ENCODE measurements around the gene ACP1.

Gene ACP1

DNA sequence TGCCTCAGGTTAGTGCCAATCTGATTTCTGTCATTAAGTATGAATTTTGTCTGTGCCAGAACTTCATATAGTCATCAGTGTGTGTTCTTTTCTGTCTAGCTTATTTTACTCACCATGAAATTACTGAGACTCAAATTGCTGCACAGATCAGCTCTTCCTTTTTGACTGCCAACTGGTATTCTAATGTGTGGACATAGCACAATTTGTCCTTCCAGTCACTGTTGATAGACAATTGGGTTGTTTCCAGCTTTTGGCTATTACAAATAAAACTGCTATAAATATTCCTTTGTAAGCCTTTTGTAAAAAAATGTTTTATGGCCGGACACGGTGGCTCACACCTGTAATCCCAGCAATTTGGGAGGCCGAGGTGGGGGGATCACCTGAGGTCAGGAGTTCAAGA lies 8.7 kb upstream of the ACP1 start:
- no peak for DNase-seq

GRCh38 chr2:257429-257828 lies 7.3 kb upstream of the ACP1 start:
- no peak for DNase-seq

DNA sequence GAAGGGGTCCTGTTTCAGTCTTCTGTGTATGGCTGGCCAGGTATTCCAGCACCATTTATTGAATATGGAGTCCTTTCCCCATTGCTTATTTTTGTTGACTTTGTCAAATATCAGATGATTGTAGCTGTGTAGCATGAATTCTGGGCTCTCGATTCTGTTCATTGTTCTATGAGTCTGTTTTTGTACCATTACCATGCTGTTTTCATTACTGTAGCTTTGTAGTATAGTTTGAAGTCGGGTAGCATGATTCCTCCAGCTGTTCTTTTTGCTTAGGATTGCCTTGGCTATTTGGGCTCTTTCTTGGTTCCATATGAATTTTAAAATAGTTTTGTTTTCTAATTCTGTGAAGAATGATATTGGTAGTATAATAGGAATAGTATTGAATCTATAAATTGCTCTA lies 6.9 kb upstream of the ACP1 start:
- no peak for DNase-seq

DNA sequence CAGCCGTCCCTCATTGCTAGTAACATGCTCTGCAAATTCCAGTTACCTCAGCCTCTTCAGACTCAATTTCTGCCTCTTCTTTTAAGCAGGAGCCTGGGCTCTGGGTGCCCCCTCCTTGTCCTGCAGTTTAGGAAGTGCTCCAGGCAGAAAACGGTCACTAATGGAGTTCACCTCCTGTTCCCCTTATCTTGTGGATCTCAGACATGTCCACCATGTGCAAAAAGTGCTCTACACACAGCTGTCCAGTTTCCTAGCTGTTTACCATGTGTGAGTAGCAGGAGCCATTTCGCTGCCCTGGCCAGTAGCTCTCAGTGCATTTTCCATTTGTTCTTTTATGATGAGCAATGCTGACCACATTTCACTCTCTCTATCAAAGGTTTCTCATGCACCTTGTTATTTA lies 5.8 kb upstream of the ACP1 start:
- no peak for DNase-seq

- DNase-seq = no peak
Observed at GRCh38 chr2:259789-260331, 4.9 kb upstream of the ACP1 start.

DNA sequence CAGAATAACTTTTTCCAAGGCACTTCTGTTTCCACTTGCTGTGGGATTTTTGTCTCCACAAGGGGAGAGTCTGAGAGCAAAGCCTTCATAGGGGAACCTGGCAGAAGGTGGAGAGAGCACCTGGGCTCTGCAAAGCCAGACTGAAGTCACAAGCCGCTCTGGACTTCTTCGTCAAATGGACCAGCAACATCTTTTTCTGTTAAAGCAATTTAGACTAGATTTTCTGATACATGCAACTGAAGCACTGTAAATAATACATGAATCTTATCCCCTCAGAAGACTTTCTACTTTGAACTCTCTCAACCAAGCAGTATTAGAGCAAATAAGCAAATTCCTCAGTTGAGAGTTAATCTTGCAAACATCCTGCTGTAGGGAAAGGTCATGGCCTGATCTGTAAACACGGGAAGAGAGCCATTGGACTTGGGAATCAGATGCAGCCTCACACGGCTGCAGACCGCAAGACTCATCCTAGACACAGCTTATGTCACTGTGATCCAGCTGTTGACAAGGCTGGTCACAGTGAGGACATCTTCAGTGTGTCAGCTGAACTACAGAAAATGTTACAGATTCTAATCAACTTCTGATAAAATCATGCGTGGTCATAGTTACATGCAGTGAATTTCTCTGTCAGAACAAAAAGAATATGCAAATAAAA lies 4.1 kb upstream of the ACP1 start:
- DNase-seq = no peak

DNA sequence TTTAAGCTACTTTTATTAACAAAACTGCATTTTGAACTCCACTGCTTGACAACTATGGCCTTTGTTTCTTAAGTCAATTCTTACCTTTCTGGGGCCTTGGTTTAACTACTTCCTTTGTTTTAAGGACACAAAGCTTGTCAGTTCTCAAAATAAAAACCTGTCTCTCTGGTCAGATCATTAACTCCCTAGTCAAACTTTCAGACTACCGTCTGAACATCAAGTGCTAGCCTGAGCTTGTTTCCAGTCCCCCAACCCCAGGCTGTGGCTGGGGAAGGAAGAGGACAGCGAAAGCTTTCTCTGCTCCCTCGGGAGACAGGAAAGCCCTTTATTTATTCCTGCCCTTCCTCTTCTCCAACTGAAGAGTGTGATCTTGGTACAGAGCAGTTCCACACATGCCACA lies 2.6 kb upstream of the ACP1 start:
- no peak for DNase-seq

DNA sequence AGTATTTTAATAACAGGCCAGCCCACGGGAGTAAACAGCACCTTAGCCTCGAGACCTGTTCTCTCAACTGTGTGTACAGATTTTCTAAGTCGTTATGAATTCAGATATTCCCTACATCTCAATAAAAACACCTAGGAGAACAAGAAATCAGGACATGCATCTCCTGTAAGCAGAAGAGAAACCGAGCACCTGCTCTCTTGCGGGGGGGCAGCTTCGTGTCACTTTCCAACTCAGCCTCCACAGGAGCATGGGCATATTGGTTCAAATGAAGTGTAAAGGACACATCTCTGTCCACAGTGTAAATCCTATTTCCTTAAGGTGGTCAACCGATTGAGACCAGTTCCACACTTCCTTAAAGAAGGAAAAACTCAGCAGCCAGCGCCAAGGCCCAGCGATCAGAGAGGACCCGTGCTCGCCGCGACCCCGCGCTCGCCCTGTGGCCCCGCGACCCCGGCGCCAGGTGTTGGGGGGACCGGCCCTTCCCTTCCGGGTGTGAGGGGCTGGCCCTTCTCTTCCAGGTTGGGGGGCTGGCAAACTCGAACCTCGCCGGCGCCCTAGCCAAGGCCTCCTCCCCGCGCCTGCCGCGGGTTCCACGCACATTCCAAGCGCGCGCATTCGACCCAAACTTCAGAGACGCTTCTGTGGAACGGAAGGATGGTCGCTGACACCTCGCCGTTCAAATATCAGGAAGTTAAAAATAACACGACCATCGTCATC lies 1.6 kb upstream of the ACP1 start:
- DNase-seq = no peak

DNA sequence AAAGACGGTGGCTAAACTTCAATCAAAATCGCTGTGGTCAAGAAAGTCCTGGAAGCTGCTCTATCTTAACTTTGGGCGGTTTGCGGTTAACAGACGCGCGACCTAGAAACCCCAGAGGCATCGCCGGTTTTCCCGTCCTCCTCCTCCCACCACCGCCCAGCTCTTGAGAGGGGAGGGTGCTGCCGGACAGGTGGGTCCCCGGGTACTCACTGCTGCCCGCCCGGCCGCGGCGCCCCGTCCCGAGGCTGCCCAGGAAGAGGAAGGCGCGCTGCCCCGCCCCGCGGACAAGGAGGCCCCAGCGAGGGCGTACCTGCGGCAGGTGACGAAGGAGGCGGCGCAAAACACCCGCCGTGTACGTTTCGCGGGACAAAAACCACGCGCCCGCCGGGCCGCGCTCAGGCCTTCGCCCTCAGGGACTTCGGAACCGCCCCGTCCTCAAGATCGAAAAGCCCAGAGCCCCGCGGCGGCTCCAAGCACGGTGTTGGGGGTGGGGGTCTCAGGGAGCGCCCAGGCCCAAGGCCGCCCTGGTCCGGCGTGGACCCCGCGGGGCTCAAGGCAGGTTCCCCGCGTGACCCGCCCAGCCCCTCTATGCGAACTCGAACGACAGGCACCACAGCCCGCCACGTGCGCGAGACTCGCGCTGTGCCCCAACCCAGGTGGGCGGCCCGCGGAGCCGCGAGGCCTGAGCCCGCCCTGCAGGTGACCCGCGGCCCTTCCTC lies 814 bp upstream of the ACP1 start, which contains the start of gene SH3YL1:
Gene SH3YL1, minus strand, starts transcription at position 259 of the 719 bp plus-strand sequence. Its CDS starts 48 bp downstream, at position 211.
- DNase-seq = peak; percentile 45

DNA sequence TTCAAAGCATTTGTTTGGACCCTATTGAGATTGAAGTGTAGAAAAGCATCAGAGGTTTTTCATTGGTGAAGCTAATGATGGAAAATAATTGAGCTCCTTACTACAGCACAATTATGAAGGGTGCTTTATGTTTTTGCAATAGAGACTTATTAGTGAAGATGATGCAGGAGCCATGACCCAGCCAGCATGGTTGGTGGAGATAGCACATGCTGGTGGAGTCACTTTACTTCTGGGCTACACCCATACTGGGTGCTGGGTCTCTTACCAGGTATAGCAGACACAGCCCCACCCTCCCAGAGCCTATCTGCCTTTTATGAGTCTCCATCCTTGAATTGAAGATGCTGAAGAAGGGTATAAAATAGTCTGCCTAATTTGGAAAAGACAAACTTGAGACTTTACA lies 3.6 kb downstream of the ACP1 start:
- DNase-seq = no peak

DNA sequence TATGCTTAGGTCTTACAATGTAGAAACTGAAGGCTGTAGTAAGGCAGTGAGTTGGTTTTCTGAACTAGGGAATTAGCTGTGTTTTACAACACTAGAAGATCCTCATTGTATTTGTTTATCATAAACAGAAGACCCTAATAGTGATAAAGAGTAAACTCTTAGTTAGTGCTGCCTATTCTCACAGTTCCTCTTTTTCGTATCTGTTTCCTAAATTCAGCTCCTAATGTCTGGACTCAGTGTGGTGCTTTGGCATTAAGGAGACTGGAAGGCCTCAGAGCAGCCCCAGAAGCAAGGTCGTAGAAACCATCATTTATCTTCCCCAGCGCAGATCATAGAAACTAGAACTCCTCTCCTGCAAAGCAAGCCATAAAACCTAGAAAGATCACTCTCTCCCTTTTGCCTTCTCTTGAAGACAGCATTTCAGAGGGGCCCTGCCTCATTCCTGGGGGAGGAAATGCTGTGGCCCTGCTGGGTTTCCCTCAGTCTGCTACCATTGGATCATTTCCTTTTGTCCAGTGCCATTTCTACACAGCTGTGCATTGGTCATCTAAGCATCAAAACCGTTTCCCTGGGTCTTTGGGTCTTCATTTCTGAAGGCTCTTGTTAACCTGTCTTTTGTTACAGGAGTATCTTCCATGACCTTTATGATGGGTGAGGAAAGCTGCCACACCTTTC lies 4.7 kb downstream of the ACP1 start:
- peak; percentile 32 for DNase-seq

DNA sequence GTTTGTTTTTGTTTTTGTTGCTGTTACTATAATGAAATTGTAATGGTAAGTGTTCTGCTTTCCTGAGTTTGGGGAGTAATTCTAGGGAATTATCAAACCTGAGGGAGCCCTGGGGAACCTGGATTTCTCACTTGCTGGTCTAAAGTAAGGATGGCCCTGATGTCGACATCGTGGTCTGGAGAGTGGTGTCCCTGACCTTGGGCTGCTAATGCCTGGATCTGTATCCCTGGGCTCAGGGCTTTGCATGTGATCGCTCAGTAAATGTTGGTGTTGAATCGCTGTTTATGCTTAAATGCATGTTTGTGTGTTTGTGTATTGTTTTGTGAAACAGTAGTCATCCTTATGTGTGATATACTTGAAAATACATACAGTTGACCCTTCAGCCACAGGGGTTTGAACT lies 6.1 kb downstream of the ACP1 start:
- no peak for DNase-seq

GRCh38 chr2:271917-272316 lies 7.2 kb downstream of the ACP1 start:
- no peak for DNase-seq

GRCh38 chr2:273333-273732 lies 8.6 kb downstream of the ACP1 start:
- no peak for DNase-seq

DNA sequence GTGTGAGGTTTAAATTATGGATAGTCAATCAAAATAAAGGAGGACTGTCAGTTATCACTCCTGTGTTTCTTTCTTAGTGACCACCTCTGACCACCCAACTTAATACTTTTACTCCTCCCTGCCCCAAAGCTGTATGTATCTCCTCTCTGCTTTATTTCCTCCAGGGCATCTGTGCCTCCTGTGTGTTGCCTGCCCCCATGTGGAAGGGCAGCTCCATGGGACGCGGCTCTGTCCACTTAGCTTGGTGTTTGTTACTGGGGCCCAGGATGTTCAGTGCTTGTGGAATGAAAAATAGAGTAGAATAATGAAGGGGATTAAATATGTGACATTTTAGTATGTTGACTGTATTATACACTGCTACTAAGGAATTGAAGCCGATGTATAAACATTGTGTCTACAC lies 9.8 kb downstream of the ACP1 start:
- peak; percentile 1 for DNase-seq

DNA sequence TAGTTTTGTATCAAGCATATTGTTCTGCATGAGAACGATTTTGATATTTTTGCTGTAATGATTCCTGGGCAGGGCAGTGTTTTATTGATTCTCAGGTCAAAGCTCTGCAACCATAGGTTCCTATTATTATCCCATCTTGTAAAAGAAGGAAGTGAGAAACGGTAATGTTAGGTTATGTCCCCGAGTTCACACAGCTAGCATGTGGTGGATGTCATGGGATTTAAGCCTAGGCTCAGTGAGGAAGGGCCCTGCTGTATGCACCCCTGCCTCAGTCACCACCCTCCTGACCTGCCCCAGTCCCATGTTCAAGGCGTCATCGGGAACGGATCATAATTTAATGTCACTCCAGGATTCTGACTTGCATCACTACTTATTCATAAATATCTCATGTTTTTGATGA lies 10.7 kb downstream of the ACP1 start:
- no peak for DNase-seq

GRCh38 chr2:278312-278926 lies 13.7 kb downstream of the ACP1 start:
- DNase-seq = no peak

DNA sequence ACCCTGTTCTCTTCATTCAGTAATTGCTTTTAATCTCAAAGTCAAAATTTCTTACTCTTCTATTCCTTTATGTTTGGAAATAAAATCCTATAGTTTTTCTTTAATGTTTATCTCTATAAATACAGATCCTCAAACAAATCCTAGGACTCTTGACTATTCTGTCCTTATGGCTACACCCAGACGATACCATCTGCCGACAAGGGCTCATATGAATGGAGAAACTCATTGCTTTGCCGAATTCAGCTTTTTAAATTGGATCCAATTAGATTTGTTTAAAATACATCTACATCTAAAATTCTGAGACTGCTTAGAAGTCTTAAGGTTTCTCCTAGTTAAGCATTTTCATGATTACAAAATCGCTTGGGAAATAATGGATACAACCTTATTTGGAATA lies 14.2 kb downstream of the ACP1 start:
- no peak for DNase-seq

- no peak for DNase-seq
Observed at GRCh38 chr2:279366-279765, 14.6 kb downstream of the ACP1 start.

GRCh38 chr2:279956-280649 lies 15.4 kb downstream of the ACP1 start:
- no peak for DNase-seq

- no peak for DNase-seq
Observed at GRCh38 chr2:280650-281110, 15.9 kb downstream of the ACP1 start.

- no peak for DNase-seq
Observed at GRCh38 chr2:281381-281780, 16.6 kb downstream of the ACP1 start.

Data from OCI-M1 (cell line).